Measurements from ENCODE around the gene KLHL40. TPM values are rescaled to one million over a fixed set of nuclear protein-coding genes. Genes with fewer than 3 reads are reported as not detected.

Gene KLHL40
- total and polyA plus RNA-seq, 10 of the 15 experiments (the other 5 are each of a cell fraction or from before 2014, with no cell fraction given), result not detected

DNA sequence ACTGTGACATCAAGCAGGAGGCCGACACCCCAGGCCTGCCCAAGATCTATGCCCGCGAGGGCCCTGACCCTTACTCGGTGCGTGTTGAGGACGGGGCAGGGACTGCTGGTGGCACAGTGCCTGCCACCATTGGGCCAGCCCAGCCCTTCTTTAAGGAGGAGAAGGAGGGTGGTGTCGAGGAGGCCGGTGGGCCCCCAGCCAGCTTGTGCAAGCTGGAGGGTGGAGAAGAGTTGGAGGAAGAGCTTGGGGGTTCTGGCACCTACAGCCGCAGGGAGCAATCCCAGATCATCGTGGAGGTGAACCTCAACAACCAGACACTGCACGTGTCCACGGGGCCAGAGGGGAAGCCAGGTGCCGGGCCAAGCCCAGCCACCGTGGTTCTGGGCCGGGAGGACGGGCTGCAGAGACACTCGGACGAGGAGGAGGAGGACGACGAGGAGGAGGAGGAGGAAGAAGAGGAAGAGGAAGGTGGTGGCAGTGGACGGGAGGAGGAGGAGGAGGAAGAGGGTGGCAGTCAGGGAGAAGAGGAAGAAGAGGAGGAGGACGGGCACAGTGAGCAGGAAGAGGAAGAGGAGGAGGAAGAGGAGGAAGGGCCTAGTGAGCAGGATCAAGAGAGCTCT, 26.5 kb upstream of the KLHL40 start:
- no peak for ATAC-seq

More for the DNA sequence above, 26.5 kb upstream of the KLHL40 start:
- intact Hi-C loops (cut with micrococcal nuclease; ENCODE audit: unreplicated experiment) (no loop called here), in situ Hi-C loops (cut with MboI) (no loop called here)
- Histone ChIP-seq H3K9me3 (replicated peaks; ENCODE audit: control insufficient read depth, insufficient read depth, low read length) (no peaks in the 10 kb centered on the region; the same call in 2 of the 3 replicates), H3K36me3 (ENCODE audit: control insufficient read depth in 2 of 2, insufficient read depth in 2 of 2, low read length in 1 of 2) (no peaks in the 10 kb centered on the region; a peak in 1 of 4 replicates), H3K4me1 (ENCODE audit: control insufficient read depth, insufficient read depth, low read length) (peaks cover 4% of the 10 kb centered on the region), H3K79me2 (ENCODE audit: control insufficient read depth, insufficient read depth, low read length) (no peaks in the 10 kb centered on the region), H2AFZ (ENCODE audit: control insufficient read depth, low read depth, low read length) (no peak overlapping the region), H3K4me2 (ENCODE audit: control insufficient read depth, insufficient read depth) (no peak overlapping the region), H4K20me1 (ENCODE audit: control insufficient read depth, insufficient read depth) (no peaks in the 10 kb centered on the region), H3K9ac (ENCODE audit: control insufficient read depth, insufficient read depth, low read length) (no peak overlapping the region), H3K27ac (ENCODE audit: control insufficient read depth, insufficient read depth) (no peak overlapping the region), H3K27me3 (replicated peaks in 1 of 2; ENCODE audit: control insufficient read depth in 2 of 2, insufficient read depth in 2 of 2, low read length in 1 of 2) (no peaks in the 10 kb centered on the region), H3K4me3 (no peak overlapping the region)
- FAIRE-seq (no peak), DNase-seq (ENCODE audit: low read depth, low spot score) (no peak)
- ChIA-PET CTCF (interaction anchor here (0.9 kb wide), 1 partner anchor 76 kb away, joined by 3 read pairs; no protein-coding TSS in a partner anchor), RAD21 (ENCODE audit: unreplicated experiment) (no interaction called here), POLR2A (no interaction called here), SMC1A (ENCODE audit: uncharacterized antibody, unreplicated experiment) (no interaction called here)
- WGBS (ENCODE audit: insufficient coverage, insufficient replicate concordance, low lambda C conversion rate, missing lambda C conversion rate), result 61% methylated on average over 22 of the region's 22 CpGs
- TF ChIP-seq ZNF24 (IDR thresholded peaks at IDR 0.05) (no peak), CBX3 (IDR thresholded peaks at IDR 0.05; ENCODE audit: borderline replicate concordance, low read depth) (no peak), IKZF1 (conservative IDR thresholded peaks at IDR 0.05) (no peak), SMC3 (IDR thresholded peaks at IDR 0.05; ENCODE audit: borderline replicate concordance, low read length) (no peak), BCL11A (IDR thresholded peaks at IDR 0.05; ENCODE audit: low read depth, low read length) (no peak), BRCA1 (IDR thresholded peaks at IDR 0.05; ENCODE audit: low read depth, low read length) (no peak), SMARCA5 (IDR thresholded peaks at IDR 0.05) (no peak), KAT2A (conservative IDR thresholded peaks at IDR 0.05; ENCODE audit: control insufficient read depth, low read depth, low read length) (no peak), POLR2A (IDR thresholded peaks at IDR 0.05; ENCODE audit: low read depth, low read length) (no peak)
- TF ChIP-seq, protein P1, sequence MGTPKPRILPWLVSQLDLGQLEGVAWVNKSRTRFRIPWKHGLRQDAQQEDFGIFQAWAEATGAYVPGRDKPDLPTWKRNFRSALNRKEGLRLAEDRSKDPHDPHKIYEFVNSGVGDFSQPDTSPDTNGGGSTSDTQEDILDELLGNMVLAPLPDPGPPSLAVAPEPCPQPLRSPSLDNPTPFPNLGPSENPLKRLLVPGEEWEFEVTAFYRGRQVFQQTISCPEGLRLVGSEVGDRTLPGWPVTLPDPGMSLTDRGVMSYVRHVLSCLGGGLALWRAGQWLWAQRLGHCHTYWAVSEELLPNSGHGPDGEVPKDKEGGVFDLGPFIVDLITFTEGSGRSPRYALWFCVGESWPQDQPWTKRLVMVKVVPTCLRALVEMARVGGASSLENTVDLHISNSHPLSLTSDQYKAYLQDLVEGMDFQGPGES (IDR thresholded peaks at IDR 0.05), result no peak
- no TSS peak for BruUV-seq (replicated peaks)
